NCI-H2107 treated with DMSO at 0.1 percent for 48 hours (cell line): ENCODE data around the gene LIMS2.

Experiments used
- DNase-seq: peaks from one replicate; lab custom pipeline; 2025; ENCODE audit not compliant: unreplicated experiment; lab: John Stamatoyannopoulos, UW

Gene LIMS2

GRCh38 chr2:127623388-127624319 lies 51.7 kb downstream of the LIMS2 start:
- DNase-seq, result peak; percentile 3

- no peak for DNase-seq
Measured at GRCh38 chr2:127622561-127623387, 52.6 kb downstream of the LIMS2 start.

DNA sequence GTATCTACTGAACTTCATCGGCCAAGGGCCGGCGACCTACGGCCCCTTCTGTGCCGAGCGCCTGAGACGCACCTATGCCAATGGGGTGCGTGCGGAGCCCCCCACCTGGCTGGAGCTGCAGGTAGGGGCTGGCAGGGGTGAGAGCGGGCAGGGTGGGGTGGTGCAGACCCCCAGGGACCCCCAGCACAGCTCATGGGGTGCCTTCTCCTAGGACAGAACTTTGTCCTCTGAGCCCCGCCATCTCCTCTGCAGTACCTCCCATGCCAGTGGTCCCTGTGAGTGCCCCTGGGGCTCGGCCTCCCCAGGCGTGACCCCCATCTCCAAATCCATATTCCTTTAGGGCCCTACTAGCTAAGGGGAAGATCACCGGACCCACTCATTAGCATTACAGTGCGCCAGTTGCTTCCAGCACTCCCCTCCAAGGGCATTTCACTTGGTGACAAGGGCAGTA lies 53.3 kb downstream of the LIMS2 start:
- DNase-seq, result no peak

DNA sequence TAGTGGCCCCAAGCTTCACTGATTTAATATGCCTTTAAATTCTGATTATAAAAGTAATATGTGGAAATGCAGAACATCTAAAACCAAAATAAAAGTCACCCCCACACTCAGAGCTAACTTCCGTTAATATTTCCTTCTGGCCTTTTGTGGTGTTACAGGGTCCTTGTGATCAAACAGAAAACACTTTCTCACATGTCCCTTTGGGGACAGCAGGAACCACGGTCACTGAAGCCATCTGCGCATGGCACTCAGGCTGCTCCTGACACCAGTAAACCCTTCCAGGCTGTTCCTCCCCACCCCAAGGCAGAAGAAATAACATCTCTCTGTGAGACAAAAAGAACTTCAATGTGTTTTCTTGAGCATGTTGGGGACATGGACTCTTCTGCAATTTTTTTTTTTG lies 54.5 kb downstream of the LIMS2 start:
- no peak for DNase-seq

GRCh38 chr2:127619877-127620705 lies 55.2 kb downstream of the LIMS2 start:
- no peak for DNase-seq

DNA sequence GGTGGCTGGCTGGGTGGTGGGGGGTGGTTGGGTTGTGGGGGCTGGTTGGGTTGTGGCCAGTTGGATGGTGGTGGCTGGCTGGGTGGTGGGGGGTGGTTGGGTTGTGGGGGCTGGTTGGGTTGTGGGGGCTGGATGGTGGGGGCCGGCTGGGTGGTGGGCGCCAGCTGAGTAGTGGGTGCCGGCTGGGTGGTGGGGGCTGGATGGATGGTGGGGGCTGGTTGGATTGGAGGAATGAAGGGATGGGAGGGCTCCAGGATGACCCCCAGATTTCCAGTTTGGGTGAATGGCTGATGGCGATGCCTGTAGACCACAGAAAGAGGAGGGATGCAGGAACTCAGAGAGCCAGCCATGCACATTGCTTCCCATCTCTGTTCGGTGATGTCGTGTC lies 56.1 kb downstream of the LIMS2 start:
- no peak for DNase-seq

- no peak for DNase-seq
Measured at GRCh38 chr2:127618551-127619202, 56.7 kb downstream of the LIMS2 start.

GRCh38 chr2:127615511-127616166 lies 59.7 kb downstream of the LIMS2 start:
- no peak for DNase-seq

- DNase-seq, result no peak
Measured at GRCh38 chr2:127614731-127615130, 60.6 kb downstream of the LIMS2 start.

DNA sequence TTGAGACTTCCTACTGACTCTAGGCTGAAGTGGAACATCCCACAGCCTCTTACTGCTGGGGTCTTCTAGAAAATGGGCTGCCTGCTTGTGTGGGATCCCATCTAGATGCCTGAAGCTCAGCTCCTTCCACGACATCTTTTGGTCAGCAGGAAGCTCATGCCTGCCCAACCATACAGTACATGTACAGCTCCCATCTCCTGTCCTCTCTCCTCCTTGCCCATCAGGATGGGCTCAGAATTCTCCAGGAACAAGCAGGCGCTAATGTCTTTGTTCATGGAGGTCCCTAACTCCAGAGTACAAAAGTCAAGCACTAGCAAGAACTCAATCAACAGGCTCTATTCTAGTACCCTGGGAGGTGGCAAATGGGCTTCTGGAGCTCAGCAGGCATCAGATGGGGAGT lies 61.1 kb downstream of the LIMS2 start:
- no peak for DNase-seq

DNA sequence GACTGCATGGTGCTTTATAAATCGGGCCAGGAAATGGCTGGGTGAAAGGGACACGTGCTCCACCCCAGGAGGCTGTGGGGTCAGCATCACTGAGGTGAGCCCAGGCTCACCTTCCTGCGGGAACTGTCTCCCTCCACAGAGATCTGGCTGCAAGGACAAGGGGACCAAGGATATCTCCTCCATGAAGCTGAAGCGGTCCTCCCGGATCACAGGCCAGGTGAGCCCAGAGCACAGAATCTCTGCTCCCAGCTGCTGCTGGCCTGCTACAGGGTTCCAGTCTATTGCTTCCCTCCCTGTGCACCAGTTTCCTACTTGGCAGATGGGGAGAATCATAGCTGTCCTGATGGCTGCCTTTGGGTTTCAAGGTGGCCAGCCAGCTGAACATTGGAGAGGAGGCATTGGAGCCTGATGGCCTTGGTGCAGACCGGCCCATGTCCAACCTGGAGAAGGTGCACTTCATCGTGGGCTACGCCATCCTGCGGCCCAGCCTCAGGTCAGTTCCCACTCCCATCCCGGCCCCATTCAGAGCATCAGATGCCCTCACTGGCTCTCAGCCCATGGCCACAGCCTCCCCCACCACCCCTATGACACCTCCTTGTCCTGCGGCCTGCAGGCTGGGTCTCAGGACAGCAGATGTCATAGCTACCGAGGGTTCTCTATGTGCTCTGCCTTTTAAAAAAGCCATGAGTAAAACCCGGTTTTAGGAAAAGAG lies 63.1 kb downstream of the LIMS2 start:
- no peak for DNase-seq

- DNase-seq, result no peak
Measured at GRCh38 chr2:127611076-127611925, 64.0 kb downstream of the LIMS2 start.

DNA sequence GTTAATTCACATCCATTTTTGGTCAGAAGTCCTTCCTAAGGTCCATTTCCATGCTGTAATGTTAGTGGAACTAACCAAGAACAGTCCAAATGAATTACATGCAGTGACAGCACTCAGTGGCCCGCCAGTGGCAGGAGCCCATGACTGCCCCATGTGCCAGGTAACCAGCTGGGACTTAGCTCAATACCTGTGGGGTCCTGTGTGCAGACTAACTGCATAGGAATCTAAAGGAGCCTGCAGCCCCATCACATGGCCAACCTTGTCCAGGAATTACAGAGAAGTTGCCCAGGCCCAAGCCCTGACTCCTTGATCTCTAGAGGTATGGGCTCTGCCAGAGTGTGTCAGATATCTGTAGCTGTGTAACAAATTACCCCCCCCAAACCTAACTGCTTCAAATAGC lies 64.8 kb downstream of the LIMS2 start:
- no peak for DNase-seq

GRCh38 chr2:127609818-127610217 lies 65.5 kb downstream of the LIMS2 start:
- DNase-seq, result no peak

DNA sequence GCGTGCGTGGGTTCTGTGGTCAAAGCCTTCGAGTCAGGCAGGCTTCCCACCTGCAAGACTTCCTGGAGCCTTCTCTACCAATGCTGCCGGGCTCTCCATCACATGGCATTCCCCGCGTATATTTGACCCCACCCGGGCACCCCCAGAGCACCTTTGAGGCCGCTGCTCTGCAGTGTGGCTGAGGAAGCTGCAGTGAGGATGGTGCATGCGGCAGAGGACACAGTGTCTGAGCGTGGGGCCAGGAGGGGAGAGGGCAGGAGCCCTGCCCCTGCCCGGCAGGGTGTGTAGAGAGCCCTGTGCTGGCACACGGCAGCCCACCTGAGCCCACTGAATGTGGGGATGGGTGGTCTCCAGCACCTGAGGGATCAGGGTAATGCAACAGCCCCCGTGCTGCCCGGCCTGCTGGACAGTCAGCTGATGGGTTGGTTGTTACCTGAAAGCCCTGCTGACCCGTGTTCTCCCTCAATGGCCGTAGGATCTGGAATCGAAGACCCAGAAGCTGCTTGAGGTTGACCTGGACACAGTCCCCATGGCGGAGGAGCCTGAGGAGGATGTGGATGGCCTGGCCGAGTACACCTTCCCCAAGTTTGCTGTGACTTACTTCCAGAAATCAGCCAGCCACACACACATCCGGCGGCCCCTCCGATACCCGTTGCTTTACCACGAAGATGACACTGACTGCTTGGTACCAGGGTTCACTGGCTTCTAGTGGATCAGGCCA lies 66.1 kb downstream of the LIMS2 start:
- no peak for DNase-seq

DNA sequence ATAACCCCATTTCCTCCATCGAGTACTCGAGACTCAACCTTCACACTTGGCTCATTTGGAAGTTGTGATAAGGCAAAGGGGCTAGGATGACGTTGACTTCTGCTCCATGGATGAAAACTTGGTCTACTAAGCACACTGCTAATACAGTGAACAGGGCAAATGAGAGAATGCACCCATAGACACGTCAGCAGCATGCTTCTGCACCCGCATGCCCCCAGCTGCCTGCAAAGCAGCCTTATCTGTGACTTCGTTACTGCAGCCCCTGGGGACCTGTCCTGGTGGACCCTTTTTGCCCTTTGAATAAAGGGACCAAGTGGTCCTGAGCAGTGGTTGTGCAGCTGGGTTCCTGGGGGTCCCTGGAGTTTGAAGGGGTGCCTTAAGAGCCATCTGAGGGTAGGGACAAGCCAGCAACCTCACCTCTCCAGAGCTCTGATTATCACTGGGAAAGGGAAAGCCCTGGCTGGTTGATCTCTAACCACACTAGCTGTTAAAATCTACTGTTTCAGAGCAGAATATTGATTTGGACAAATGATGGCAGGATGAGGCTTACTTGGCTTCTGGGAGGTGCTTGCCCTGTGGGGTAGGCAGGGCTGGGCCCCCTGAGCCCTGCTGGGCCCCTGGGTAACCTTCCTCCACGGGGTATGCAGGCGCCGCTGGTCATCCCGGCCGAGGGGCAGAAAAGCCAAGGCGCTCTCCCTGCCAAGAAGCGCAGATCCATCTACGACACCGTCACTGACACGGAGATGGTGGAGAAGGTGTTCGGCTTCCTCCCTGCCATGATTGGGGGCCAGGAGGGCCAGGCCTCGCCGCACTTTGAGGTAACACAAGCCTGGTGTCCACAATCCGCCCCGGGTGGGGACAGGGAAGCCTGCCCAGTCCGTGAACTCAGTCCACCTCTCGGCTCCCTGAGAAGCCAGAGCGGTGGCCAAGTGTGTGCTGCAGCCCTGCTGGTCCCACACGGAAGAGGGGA lies 67.0 kb downstream of the LIMS2 start:
- DNase-seq, result no peak
